Activated CD8-positive, alpha-beta memory T cell treated with anti-CD3 and anti-CD28 coated beads, Interleukin-2, amount 50 U/mL, for 24 hours (primary cell): ENCODE results near the gene ZNF771.

ENCODE experiments used
- DNase-seq: peaks from one replicate; pipeline ENCODE4 v3.0.0-alpha.2; 2020; ENCODE audit errors: extremely low read depth

ZNF771 gene

DNA sequence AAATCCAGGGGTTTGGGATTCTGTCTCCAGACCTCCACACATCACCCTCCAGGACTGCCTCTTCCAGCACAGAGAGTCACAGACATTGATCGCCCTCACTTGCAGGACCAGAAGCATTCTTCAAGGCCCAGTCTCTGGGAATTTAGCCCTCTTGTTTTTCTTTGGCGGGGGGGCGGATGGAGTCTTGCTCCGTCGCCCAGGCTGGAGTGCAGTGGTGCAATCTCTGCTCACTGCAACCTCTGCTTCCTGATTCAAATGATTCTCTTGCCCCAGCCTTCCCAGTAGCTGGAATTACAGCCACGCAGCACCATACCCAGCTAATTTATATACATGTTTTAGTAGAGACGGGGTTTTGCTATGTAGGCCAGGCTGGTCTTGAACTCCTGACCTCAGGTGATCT, 56.7 kb downstream of the ZNF771 start:
- no peak for DNase-seq
